ENCODE measurements around the gene RUNDC3A. TPM values are rescaled to one million over a fixed set of nuclear protein-coding genes. Genes with fewer than 3 reads are reported as not detected.

RUNDC3A gene
- total RNA-seq, 1 donor from 2014 or later, result 2.0 TPM

DNA sequence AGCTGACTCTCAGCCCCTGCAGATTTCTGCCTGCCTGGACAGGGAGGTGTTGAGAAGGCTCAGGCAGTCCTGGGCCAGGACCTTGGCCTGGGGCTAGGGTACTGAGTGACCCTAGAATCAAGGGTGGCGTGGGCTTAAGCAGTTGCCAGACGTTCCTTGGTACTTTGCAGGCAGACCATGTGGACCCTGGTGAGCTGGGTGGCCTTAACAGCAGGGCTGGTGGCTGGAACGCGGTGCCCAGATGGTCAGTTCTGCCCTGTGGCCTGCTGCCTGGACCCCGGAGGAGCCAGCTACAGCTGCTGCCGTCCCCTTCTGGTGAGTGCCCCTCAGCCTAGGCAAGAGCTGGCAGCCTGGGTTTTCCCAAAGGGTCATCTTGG, 40.6 kb downstream of the RUNDC3A start:
- Mint-ChIP-seq H3K27ac (ENCODE audit: unreplicated experiment) (no peak overlapping the region), H3K4me1 (ENCODE audit: low read depth, unreplicated experiment) (peaks cover 2% of the 10 kb centered on the region), H3K4me3 (ENCODE audit: unreplicated experiment) (no peak overlapping the region), H3K27me3 (ENCODE audit: low read depth, unreplicated experiment) (peaks cover 5% of the 10 kb centered on the region), H3K36me3 (ENCODE audit: low read depth, unreplicated experiment) (peaks cover 10% of the 10 kb centered on the region), H3K9me3 (ENCODE audit: unreplicated experiment) (no peaks in the 10 kb centered on the region)
- no peak overlapping the region for H2AFZ ChIP-seq (ENCODE audit: low read depth, low read length)
- TF ChIP-seq EZH2 (IDR thresholded peaks at IDR 0.05; ENCODE audit: insufficient read depth, low read length), result no peak
- H3K4me2 ChIP-seq (ENCODE audit: low read length), result no peak overlapping the region
- H3K9ac ChIP-seq (ENCODE audit: low read length), result no peak overlapping the region
- FAIRE-seq (no peak), DNase-seq (ENCODE audit: low read depth) (no peak)
- H4K20me1 ChIP-seq (ENCODE audit: insufficient read depth, low read length), result peaks cover 61% of the 10 kb centered on the region
- no peak overlapping the region for H3K27ac ChIP-seq (ENCODE audit: low read depth, low read length)
- H3K4me3 ChIP-seq (ENCODE audit: insufficient read depth, low read depth, low read length), result no peak overlapping the region
- peaks cover 13% of the 10 kb centered on the region for H3K79me2 ChIP-seq (ENCODE audit: insufficient read depth, low read length)
- no peaks in the 10 kb centered on the region for H3K9me3 ChIP-seq (ENCODE audit: insufficient read depth, low read depth, low read length)
- no peaks in the 10 kb centered on the region for H3K4me1 ChIP-seq (ENCODE audit: insufficient read depth, low read length)
- no peaks in the 10 kb centered on the region for H3K36me3 ChIP-seq (ENCODE audit: insufficient read depth, low read length)
- no peaks in the 10 kb centered on the region for H3K27me3 ChIP-seq (ENCODE audit: insufficient read depth, low read length)

DNA sequence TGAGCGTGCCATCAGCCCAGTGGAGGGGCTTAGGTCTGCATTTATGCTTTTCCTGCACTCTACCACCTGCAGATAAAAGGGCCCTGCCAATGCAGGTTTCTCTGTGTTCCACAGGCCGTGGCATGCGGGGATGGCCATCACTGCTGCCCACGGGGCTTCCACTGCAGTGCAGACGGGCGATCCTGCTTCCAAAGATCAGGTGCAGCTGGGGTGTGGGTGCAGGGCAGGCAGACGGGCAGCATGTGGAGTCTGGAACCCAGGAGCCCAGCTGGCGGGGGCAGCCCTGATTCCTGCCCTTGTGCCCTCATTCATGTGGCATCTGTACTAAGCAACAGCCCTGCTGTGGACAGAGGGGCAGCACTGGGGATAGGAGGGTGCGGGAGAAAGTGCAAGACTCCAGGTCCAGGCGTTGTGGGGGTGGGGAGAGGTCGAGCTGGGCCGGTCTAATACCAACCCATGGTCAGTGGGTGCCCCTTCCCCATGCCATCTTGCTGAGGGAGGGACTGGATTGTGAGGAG, 41.2 kb downstream of the RUNDC3A start:
- Histone ChIP-seq H3K9ac (ENCODE audit: low read length) (no peak overlapping the region), H3K27me3 (ENCODE audit: insufficient read depth, low read length) (no peaks in the 10 kb centered on the region), H3K4me2 (ENCODE audit: low read length) (no peak overlapping the region), H3K79me2 (ENCODE audit: insufficient read depth, low read length) (peaks cover 13% of the 10 kb centered on the region), H3K9me3 (ENCODE audit: insufficient read depth, low read depth, low read length) (no peaks in the 10 kb centered on the region), H2AFZ (ENCODE audit: low read depth, low read length) (no peak overlapping the region), H3K4me3 (ENCODE audit: insufficient read depth, low read depth, low read length) (no peak overlapping the region), H3K36me3 (ENCODE audit: insufficient read depth, low read length) (no peaks in the 10 kb centered on the region), H3K4me1 (ENCODE audit: insufficient read depth, low read length) (no peaks in the 10 kb centered on the region), H3K27ac (ENCODE audit: low read depth, low read length) (no peak overlapping the region), H4K20me1 (ENCODE audit: insufficient read depth, low read length) (peaks cover 61% of the 10 kb centered on the region)
- Mint-ChIP-seq H3K27ac (ENCODE audit: unreplicated experiment) (no peak overlapping the region), H3K36me3 (ENCODE audit: low read depth, unreplicated experiment) (peaks cover 10% of the 10 kb centered on the region), H3K4me3 (ENCODE audit: unreplicated experiment) (no peak overlapping the region), H3K27me3 (ENCODE audit: low read depth, unreplicated experiment) (peaks cover 5% of the 10 kb centered on the region), H3K4me1 (ENCODE audit: low read depth, unreplicated experiment) (peaks cover 2% of the 10 kb centered on the region), H3K9me3 (ENCODE audit: unreplicated experiment) (no peaks in the 10 kb centered on the region)
- TF ChIP-seq EZH2 (IDR thresholded peaks at IDR 0.05; ENCODE audit: insufficient read depth, low read length), result no peak
- TF ChIP-seq, protein P1, sequence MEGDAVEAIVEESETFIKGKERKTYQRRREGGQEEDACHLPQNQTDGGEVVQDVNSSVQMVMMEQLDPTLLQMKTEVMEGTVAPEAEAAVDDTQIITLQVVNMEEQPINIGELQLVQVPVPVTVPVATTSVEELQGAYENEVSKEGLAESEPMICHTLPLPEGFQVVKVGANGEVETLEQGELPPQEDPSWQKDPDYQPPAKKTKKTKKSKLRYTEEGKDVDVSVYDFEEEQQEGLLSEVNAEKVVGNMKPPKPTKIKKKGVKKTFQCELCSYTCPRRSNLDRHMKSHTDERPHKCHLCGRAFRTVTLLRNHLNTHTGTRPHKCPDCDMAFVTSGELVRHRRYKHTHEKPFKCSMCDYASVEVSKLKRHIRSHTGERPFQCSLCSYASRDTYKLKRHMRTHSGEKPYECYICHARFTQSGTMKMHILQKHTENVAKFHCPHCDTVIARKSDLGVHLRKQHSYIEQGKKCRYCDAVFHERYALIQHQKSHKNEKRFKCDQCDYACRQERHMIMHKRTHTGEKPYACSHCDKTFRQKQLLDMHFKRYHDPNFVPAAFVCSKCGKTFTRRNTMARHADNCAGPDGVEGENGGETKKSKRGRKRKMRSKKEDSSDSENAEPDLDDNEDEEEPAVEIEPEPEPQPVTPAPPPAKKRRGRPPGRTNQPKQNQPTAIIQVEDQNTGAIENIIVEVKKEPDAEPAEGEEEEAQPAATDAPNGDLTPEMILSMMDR (IDR thresholded peaks at IDR 0.05; ENCODE audit: insufficient read depth, low read depth, low read length), result no peak
- DNase-seq (ENCODE audit: low read depth) (no peak), FAIRE-seq (no peak)

DNA sequence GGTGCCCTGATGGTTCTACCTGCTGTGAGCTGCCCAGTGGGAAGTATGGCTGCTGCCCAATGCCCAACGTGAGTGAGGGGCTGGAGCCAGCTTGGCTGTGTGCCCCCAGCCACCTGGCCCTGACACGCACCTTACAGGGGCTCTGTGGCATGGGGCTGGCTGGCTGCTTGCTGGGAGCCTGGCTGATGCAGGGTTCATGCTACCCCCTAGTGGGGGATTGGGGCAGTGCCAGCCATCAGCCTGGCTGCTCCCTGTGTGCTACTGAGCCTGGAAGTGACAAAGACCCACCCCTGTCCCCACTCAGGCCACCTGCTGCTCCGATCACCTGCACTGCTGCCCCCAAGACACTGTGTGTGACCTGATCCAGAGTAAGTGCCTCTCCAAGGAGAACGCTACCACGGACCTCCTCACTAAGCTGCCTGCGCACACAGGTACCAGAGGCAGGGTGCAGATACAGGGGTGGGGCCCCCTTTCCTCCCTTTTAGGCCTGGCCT, 42.4 kb downstream of the RUNDC3A start:
- Mint-ChIP-seq H3K27me3 (ENCODE audit: low read depth, unreplicated experiment) (peaks cover 5% of the 10 kb centered on the region), H3K27ac (ENCODE audit: unreplicated experiment) (no peak overlapping the region), H3K4me1 (ENCODE audit: low read depth, unreplicated experiment) (peaks cover 2% of the 10 kb centered on the region), H3K4me3 (ENCODE audit: unreplicated experiment) (no peak overlapping the region), H3K9me3 (ENCODE audit: unreplicated experiment) (no peaks in the 10 kb centered on the region), H3K36me3 (ENCODE audit: low read depth, unreplicated experiment) (peaks cover 15% of the 10 kb centered on the region)
- H2AFZ ChIP-seq (ENCODE audit: low read depth, low read length), result no peak overlapping the region
- H3K4me2 ChIP-seq (ENCODE audit: low read length), result no peak overlapping the region
- no peaks in the 10 kb centered on the region for H3K9me3 ChIP-seq (ENCODE audit: insufficient read depth, low read depth, low read length)
- no peaks in the 10 kb centered on the region for H3K27me3 ChIP-seq (ENCODE audit: insufficient read depth, low read length)
- H3K4me1 ChIP-seq (ENCODE audit: insufficient read depth, low read length), result no peaks in the 10 kb centered on the region
- peaks cover 7% of the 10 kb centered on the region for H3K79me2 ChIP-seq (ENCODE audit: insufficient read depth, low read length)
- FAIRE-seq (no peak), DNase-seq (ENCODE audit: low read depth) (peak; percentile 18)
- H3K36me3 ChIP-seq (ENCODE audit: insufficient read depth, low read length), result no peaks in the 10 kb centered on the region
- H3K9ac ChIP-seq (ENCODE audit: low read length), result no peak overlapping the region
- peaks cover 62% of the 10 kb centered on the region for H4K20me1 ChIP-seq (ENCODE audit: insufficient read depth, low read length)
- no peak overlapping the region for H3K27ac ChIP-seq (ENCODE audit: low read depth, low read length)
- TF ChIP-seq EZH2 (IDR thresholded peaks at IDR 0.05; ENCODE audit: insufficient read depth, low read length), result no peak
- TF ChIP-seq, protein P1 (IDR thresholded peaks at IDR 0.05; ENCODE audit: insufficient read depth, low read depth, low read length), result peak; percentile 57
- no peak overlapping the region for H3K4me3 ChIP-seq (ENCODE audit: insufficient read depth, low read depth, low read length)

All from astrocyte (in vitro differentiated cells and primary cell).